OCI-LY1 (cell line): ENCODE results near the gene ZNF385C.

Source experiments
- H2AFZ ChIP-seq: fragments of 200-600 bp; sonication (generic), shearing (Covaris generic); 2 replicates; pipeline ENCODE4 v1.6.0; 2014; ENCODE audit warnings: antibody characterized with exemption, mild to moderate bottlenecking, low read length
- H3F3A ChIP-seq: fragments of 200-600 bp; sonication (generic), shearing (Covaris generic); 2 replicates; pipeline ENCODE4 v1.6.0; 2014; ENCODE audit warnings: mild to moderate bottlenecking, antibody characterized with exemption, low read length, moderate library complexity; ENCODE audit not compliant: insufficient read depth
- H3K27ac ChIP-seq: fragments of 200-600 bp; sonication (generic); 2 replicates; pipeline ENCODE4 v1.5.1; 2014; ENCODE audit warnings: low read length, mixed run types, mild to moderate bottlenecking, low read depth; ENCODE audit not compliant: poor library complexity, severe bottlenecking
- H3K27me3 ChIP-seq: fragments of 200-600 bp; sonication (generic); 2 replicates; pipeline ENCODE4 v1.6.0; 2014; ENCODE audit warnings: antibody characterized with exemption, mild to moderate bottlenecking, low read length, moderate library complexity; ENCODE audit not compliant: insufficient read depth
- H3K36me3 ChIP-seq: fragments of 200-600 bp; sonication (generic); 2 replicates; pipeline ENCODE4 v1.6.1; 2014; ENCODE audit warnings: mild to moderate bottlenecking, antibody characterized with exemption, low read length, moderate library complexity, mixed read lengths; ENCODE audit not compliant: insufficient read depth
- H3K4me1 ChIP-seq: fragments of 200-600 bp; sonication (generic); 2 replicates; pipeline ENCODE4 v1.5.1; 2014; ENCODE audit warnings: mild to moderate bottlenecking, low read length, moderate library complexity; ENCODE audit not compliant: insufficient read depth, severe bottlenecking
- H3K4me2 ChIP-seq: fragments of 200-600 bp; sonication (generic), shearing (Covaris generic); 2 replicates; pipeline ENCODE4 v1.6.1; 2014; ENCODE audit warnings: low read length
- H3K4me3 ChIP-seq: fragments of 200-600 bp; sonication (generic); 2 replicates; pipeline ENCODE4 v1.5.1; 2014; ENCODE audit warnings: low read length, low read depth, mild to moderate bottlenecking, mixed read lengths; ENCODE audit not compliant: poor library complexity, severe bottlenecking
- H3K79me2 ChIP-seq: fragments of 200-600 bp; shearing (Covaris generic); 2 replicates; pipeline ENCODE4 v1.6.1; 2016; ENCODE audit warnings: mixed run types, low read length, mixed read lengths; ENCODE audit not compliant: insufficient read depth
- H3K9ac ChIP-seq: fragments of 200-600 bp; sonication (generic), shearing (Covaris generic); 2 replicates; pipeline ENCODE4 v1.6.1; 2014; ENCODE audit warnings: mild to moderate bottlenecking, low read length, mixed read lengths
- H3K9me2 ChIP-seq: fragments of 200-600 bp; sonication (generic), shearing (Covaris generic); 2 replicates; pipeline ENCODE4 v1.6.1; 2014; ENCODE audit warnings: low read depth, mild to moderate bottlenecking, low read length, mixed read lengths
- H3K9me3 ChIP-seq: fragments of 200-600 bp; shearing (Covaris generic); 2 replicates; pipeline ENCODE4 v1.6.1; 2014; ENCODE audit warnings: low read length, mixed read lengths
- H4K20me1 ChIP-seq: fragments of 200-600 bp; sonication (generic), shearing (Covaris generic); 2 replicates; pipeline ENCODE4 v1.6.0; 2016; ENCODE audit warnings: mild to moderate bottlenecking, low read length; ENCODE audit not compliant: insufficient read depth
- EZH2 ChIP-seq: fragments of 200-600 bp; sonication (generic), shearing (Covaris generic); IDR thresholded peaks from 2 replicates; pipeline ENCODE4 v1.8.0; 2017; ENCODE audit warnings: borderline replicate concordance, mixed run types, mild to moderate bottlenecking, antibody characterized with exemption, low read length, moderate library complexity, mixed read lengths
- TF ChIP-seq, protein P1 (sequence below): fragments of 200-600 bp; sonication (generic), shearing (Covaris generic); IDR thresholded peaks from 2 replicates; pipeline ENCODE4 v1.5.1; 2017; ENCODE audit warnings: mild to moderate bottlenecking, antibody characterized with exemption, low read length, moderate library complexity, mixed read lengths

Gene ZNF385C

DNA sequence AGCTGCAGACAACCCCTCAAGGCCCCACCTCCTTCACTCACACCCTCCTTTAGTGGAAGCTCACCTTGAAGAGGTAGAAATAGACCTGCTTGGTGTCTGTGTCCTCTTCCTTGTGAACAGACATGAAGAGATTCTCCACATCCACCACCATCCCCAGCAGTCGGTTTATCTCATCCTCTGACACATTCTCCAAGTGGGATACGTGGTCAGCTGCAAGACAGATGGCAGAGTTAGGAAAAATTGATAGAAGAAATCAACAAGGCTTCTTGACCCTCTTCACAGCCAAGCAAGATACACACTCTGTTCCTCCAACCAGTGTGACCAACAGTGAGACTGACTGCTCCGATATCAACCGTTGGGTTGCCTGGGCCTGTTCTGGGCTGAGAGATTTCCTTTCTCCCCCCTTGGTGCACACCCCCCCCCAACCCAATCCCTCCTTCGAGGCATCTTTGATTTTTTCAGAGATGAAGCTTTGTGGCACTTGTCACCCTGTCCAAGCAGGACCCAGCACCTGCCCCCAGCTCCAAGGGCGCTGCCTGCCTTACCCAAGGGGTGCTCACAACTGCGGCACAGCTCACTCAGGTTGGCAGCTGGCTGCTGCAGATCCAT, 22.0 kb upstream of the ZNF385C start:
- Histone ChIP-seq H3K4me1 (peaks cover 45% of the 10 kb centered on the region), H3K27ac (peak overlapping the region; percentile 64), H2AFZ (no peak overlapping the region), H3K27me3 (no peaks in the 10 kb centered on the region), H3K36me3 (peaks cover 28% of the 10 kb centered on the region), H3K9me2 (no peaks in the 10 kb centered on the region), H3K79me2 (no peaks in the 10 kb centered on the region), H3K9me3 (no peaks in the 10 kb centered on the region), H3K4me2 (peak overlapping the region; percentile 99), H4K20me1 (no peaks in the 10 kb centered on the region), H3F3A (no peaks in the 10 kb centered on the region), H3K4me3 (peak overlapping the region; percentile 83), H3K9ac (peak overlapping the region; percentile 93)
- TF ChIP-seq, protein P1, sequence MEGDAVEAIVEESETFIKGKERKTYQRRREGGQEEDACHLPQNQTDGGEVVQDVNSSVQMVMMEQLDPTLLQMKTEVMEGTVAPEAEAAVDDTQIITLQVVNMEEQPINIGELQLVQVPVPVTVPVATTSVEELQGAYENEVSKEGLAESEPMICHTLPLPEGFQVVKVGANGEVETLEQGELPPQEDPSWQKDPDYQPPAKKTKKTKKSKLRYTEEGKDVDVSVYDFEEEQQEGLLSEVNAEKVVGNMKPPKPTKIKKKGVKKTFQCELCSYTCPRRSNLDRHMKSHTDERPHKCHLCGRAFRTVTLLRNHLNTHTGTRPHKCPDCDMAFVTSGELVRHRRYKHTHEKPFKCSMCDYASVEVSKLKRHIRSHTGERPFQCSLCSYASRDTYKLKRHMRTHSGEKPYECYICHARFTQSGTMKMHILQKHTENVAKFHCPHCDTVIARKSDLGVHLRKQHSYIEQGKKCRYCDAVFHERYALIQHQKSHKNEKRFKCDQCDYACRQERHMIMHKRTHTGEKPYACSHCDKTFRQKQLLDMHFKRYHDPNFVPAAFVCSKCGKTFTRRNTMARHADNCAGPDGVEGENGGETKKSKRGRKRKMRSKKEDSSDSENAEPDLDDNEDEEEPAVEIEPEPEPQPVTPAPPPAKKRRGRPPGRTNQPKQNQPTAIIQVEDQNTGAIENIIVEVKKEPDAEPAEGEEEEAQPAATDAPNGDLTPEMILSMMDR = no peak
- TF ChIP-seq EZH2 = no peak

DNA sequence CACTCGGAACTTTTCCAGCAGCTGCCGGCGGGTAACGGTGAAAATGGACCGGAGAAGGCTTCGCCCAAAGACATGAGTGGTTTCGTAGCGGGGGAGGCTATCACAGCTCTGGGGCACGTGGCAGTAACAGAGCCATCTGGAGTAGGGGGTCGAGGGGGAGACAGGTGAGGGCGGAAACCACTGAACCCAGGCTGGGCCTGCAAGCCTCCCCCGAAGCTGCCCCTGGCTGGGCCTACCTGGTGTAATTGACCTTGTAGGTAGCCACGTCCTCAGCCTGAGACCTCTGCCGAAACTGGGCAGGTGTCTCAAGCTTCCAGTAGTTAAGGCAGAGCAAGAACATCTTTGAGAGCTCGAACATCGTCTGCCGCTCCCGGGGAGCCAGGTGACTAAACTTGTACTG, 21.0 kb upstream of the ZNF385C start:
- Histone ChIP-seq H3K9me3 (no peaks in the 10 kb centered on the region), H3K27ac (peak overlapping the region; percentile 64), H3K27me3 (no peaks in the 10 kb centered on the region), H3K9me2 (no peaks in the 10 kb centered on the region), H3F3A (no peaks in the 10 kb centered on the region), H3K36me3 (peaks cover 30% of the 10 kb centered on the region), H3K4me1 (peaks cover 47% of the 10 kb centered on the region), H3K9ac (peak overlapping the region; percentile 93; the same call in 1 of the 2 replicates), H3K4me2 (peak overlapping the region; percentile 99), H3K79me2 (no peaks in the 10 kb centered on the region), H4K20me1 (no peaks in the 10 kb centered on the region), H3K4me3 (peak overlapping the region; percentile 83), H2AFZ (no peak overlapping the region)
- TF ChIP-seq, protein P1 = no peak
- TF ChIP-seq EZH2 = no peak

DNA sequence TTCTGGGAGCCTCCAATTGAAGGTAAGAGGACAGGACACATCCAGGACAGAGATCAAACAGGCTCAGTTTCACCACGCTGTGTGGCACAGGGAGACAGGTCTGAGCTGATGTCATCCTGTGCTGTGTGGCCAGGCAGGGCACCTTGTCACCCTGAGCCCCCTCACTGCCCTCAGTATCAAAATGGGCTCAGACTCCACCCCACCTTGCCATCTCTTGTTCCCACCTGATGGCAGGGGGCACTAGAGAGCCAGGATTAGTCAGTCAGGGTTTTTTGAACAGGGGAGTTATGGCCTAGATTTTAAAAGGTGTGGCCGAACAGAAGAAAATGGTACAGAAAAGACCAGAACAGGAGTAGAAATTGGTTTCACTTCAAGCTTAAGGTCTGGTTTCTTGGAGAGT, 20.3 kb upstream of the ZNF385C start:
- Histone ChIP-seq H3K9ac (no peak overlapping the region; the same call in 1 of the 2 replicates), H3K36me3 (peaks cover 33% of the 10 kb centered on the region; the same call in 1 of the 2 replicates)

More for the DNA sequence above, 20.3 kb upstream of the ZNF385C start:
- TF ChIP-seq, protein P1 = peak; percentile 85
- no peak for TF ChIP-seq EZH2
- Histone ChIP-seq H3F3A (no peaks in the 10 kb centered on the region), H3K27ac (no peak overlapping the region), H3K27me3 (no peaks in the 10 kb centered on the region), H3K4me3 (no peak overlapping the region), H3K9me3 (no peaks in the 10 kb centered on the region), H3K9me2 (no peaks in the 10 kb centered on the region), H3K4me1 (peaks cover 47% of the 10 kb centered on the region), H2AFZ (no peak overlapping the region), H3K79me2 (no peaks in the 10 kb centered on the region), H4K20me1 (no peaks in the 10 kb centered on the region), H3K4me2 (no peak overlapping the region; the same call in 1 of the 2 replicates)
